WERI-Rb-1 (cell line): Measurements from ENCODE around the gene MVB12A.

Experiments
- DNase-seq: peaks from one replicate; pipeline ENCODE4 v3.0.0-alpha.2; 2020
- H3K27ac ChIP-seq: fragments of 250-450 bp; sonication (Bioruptor Pico); 2 replicates; pipeline ENCODE4 v1.5.1; 2020; ENCODE audit warnings: mild to moderate bottlenecking, moderate library complexity
- H3K27me3 ChIP-seq: fragments of 250-450 bp; sonication (Bioruptor Pico); 2 replicates; pipeline ENCODE4 v1.5.1; 2021; ENCODE audit warnings: mild to moderate bottlenecking, low read depth, moderate library complexity; ENCODE audit not compliant: insufficient read depth, severe bottlenecking
- H3K36me3 ChIP-seq: fragments of 250-450 bp; sonication (Bioruptor Pico); 2 replicates; pipeline ENCODE4 v1.5.1; 2020; ENCODE audit warnings: mild to moderate bottlenecking, moderate library complexity
- H3K4me3 ChIP-seq: 2 replicates; pipeline ENCODE4 v1.5.1; 2011; ENCODE audit warnings: low read depth, mild to moderate bottlenecking, control low read depth, low read length
- H3K9me3 ChIP-seq: fragments of 250-450 bp; sonication (Bioruptor Pico); 2 replicates; pipeline ENCODE4 v1.5.1; 2021; ENCODE audit warnings: mild to moderate bottlenecking, moderate library complexity; ENCODE audit not compliant: severe bottlenecking
- CTCF ChIP-seq: IDR thresholded peaks from 2 replicates; pipeline ENCODE4 v1.5.1; 2011; ENCODE audit warnings: low read depth, mild to moderate bottlenecking, control low read depth, inconsistent platforms, low read length

Gene MVB12A

DNA sequence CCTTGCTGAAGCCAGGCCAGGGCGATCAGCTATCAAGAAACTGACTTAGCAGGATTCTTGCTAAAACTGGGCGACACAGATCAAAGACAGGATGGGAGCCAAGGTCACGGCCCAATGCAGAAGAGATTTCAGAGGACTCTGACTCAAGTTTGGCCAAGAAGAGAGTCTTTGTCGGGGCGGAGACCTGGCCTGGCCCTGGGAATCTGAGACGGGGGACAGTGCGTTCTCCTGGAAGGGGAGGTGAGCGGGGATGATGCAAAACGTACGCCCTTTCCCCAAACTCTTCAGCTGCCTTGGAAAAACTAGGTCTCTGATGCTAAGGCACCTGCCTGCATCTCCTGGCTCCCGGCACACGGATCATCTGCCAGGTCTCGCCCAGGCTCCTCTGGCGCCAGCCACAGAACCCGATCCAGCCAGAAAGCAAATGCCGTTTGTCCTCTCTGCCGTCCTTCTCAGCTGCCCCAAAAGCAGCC, 9.8 kb downstream of the MVB12A start:
- no peak overlapping the region for H3K27ac ChIP-seq
- DNase-seq: no peak

GRCh38 chr19:17431417-17431816, 11.6 kb downstream of the MVB12A start:
- H3K4me3 ChIP-seq: no peak overlapping the region
- no peaks in the 10 kb centered on the region for H3K36me3 ChIP-seq
- no peak for TF ChIP-seq CTCF
- no peak overlapping the region for H3K27ac ChIP-seq
- H3K9me3 ChIP-seq: no peaks in the 10 kb centered on the region
- DNase-seq: no peak
- H3K27me3 ChIP-seq: no peaks in the 10 kb centered on the region

More for the DNA sequence above, 9.8 kb downstream of the MVB12A start:
- Histone ChIP-seq H3K4me3 (no peak overlapping the region), H3K36me3 (no peaks in the 10 kb centered on the region), H3K9me3 (no peaks in the 10 kb centered on the region), H3K27me3 (no peaks in the 10 kb centered on the region)
- no peak for TF ChIP-seq CTCF

- H3K27ac ChIP-seq: no peak overlapping the region
- H3K36me3 ChIP-seq: no peaks in the 10 kb centered on the region
- no peak for TF ChIP-seq CTCF
- no peaks in the 10 kb centered on the region for H3K9me3 ChIP-seq
- H3K27me3 ChIP-seq: no peaks in the 10 kb centered on the region
- H3K4me3 ChIP-seq: no peak overlapping the region
- no peak for DNase-seq
These were observed 15.4 kb downstream of the MVB12A start for GRCh38 chr19:17435218-17435617.

DNA sequence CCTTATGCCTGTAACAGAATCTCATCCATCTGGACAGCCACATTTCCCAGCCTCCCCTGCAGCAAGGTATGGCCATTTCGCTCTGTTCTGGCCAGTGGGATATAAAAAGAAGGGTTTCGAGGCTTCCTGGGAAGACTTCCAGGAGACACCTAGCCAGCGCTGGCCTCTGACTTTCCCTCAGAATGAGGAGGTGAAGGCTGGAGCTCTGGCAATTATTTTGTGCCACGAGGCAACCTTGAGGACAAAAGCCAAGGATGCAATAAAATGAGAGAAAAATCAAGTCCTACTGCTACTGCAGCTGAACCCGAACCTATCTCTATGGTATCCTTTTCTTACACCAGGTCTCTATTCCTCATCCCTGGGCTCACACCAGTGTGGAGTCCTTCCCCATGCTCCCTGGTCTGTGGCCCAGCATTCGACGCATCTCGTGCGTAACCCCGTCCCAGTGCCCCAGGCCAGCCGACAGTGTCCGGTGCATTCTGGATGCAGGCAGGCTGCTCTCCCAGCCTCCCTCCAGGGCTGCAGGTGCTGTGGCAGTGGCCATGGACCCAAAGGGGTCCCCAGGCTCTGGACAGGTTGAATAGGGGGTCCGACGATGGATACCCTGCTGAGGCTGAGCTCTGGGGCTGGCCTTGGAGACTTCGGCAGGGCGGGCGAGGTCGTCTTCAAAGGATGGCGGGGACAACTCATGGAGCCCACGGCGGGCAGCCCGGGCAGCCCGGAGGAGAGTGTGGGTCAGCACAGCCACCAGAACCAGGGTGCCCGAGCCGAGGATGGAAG, 16.4 kb downstream of the MVB12A start:
- Histone ChIP-seq H3K9me3 (no peaks in the 10 kb centered on the region), H3K36me3 (no peaks in the 10 kb centered on the region), H3K27ac (no peak overlapping the region), H3K27me3 (no peaks in the 10 kb centered on the region), H3K4me3 (no peak overlapping the region)
- TF ChIP-seq CTCF: no peak
- DNase-seq: no peak

DNA sequence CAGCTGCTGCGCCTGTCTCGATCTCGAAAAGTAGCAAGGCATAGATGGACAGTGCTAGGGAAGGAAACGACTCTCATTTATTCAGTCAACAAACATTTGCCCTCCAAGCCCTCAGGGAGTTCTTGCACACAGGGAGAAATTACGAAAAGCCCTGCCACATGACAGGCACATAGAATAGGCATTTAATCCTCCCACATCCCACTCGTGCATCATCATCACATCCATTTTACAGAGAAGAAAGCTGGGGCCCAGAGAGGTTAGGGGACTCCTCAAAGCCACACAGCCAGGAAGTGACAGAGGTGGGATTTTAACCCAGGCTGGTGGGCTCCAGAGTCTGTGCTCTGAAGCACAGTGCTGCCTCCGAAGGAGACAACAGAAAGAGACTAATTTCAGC, 17.0 kb downstream of the MVB12A start:
- no peaks in the 10 kb centered on the region for H3K36me3 ChIP-seq
- H3K27ac ChIP-seq: no peak overlapping the region
- no peak for DNase-seq
- no peaks in the 10 kb centered on the region for H3K27me3 ChIP-seq
- H3K9me3 ChIP-seq: no peaks in the 10 kb centered on the region
- no peak overlapping the region for H3K4me3 ChIP-seq
- TF ChIP-seq CTCF: no peak
